HEK293 (cell line): Measurements from ENCODE around the gene THSD4.

Experiments used
- CTCF ChIA-PET: fragments of 350-600 bp; formaldehyde crosslinking; extraction: SDS; loops from one replicate; lab custom pipeline; 2021; ENCODE audit warnings: antibody characterized with exemption; lab: Yijun Ruan, JAX
- POLR2A ChIA-PET: fragments of 300-600 bp; formaldehyde crosslinking; extraction: SDS; loops from one replicate; lab custom pipeline; 2020; ENCODE audit warnings: antibody characterized with exemption, inconsistent platforms; lab: Yijun Ruan, JAX
- H3K27ac ChIP-seq: fragments of 200-500 bp; sonication (Bioruptor generic); 2 replicates; pipeline ENCODE4 v1.5.1; 2014; ENCODE audit warnings: low read depth, low read length, control low read depth, inconsistent platforms; ENCODE audit errors: extremely low read depth
- H3K36me3 ChIP-seq, 2 experiments: fragments of 200-500 bp in 1 of 2; sonication (Bioruptor generic) in 1 of 2; 1 replicate in 1 of 2; 2 replicates in 1 of 2; pipeline ENCODE4 v1.5.1; 2014 to 2017; ENCODE audit warnings: inconsistent platforms in 2 of 2, low read length in 2 of 2; ENCODE audit not compliant: control insufficient read depth in 2 of 2, insufficient read depth in 1 of 2
- H3K4me1 ChIP-seq: fragments of 200-500 bp; sonication (Bioruptor generic); 2 replicates; pipeline ENCODE4 v1.5.1; 2014; ENCODE audit warnings: mild to moderate bottlenecking, low read length, inconsistent platforms; ENCODE audit not compliant: control insufficient read depth, insufficient read depth
- H3K4me3 ChIP-seq: 2 replicates; pipeline ENCODE4 v1.5.1; 2011; ENCODE audit warnings: low read depth, mild to moderate bottlenecking, control low read depth, low read length, moderate library complexity
- H3K9me3 ChIP-seq: fragments of 200-500 bp; sonication (Bioruptor generic); 2 replicates; pipeline ENCODE4 v1.5.1; 2014; ENCODE audit warnings: low read depth, low read length, inconsistent platforms; ENCODE audit not compliant: control insufficient read depth, insufficient read depth
- BCL11B ChIP-seq: fragments of 450-650 bp; formaldehyde crosslinking; IDR thresholded peaks from 2 replicates; pipeline ENCODE4 v1.5.1; 2016; ENCODE audit warnings: low read depth, missing biosample characterization, missing genetic modification characterization
- GFI1B ChIP-seq: fragments of 450-650 bp; formaldehyde crosslinking; IDR thresholded peaks from 2 replicates; pipeline ENCODE4 v1.5.1; 2016; ENCODE audit warnings: missing biosample characterization, missing genetic modification characterization
- IKZF3 ChIP-seq: fragments of 450-650 bp; IDR thresholded peaks from 2 replicates; pipeline ENCODE4 v1.5.0; 2018; ENCODE audit warnings: missing biosample characterization, mild to moderate bottlenecking, missing genetic modification characterization, moderate library complexity
- KLF10 ChIP-seq: fragments of 450-650 bp; IDR thresholded peaks from 2 replicates; pipeline ENCODE4 v1.5.1; 2018; ENCODE audit warnings: missing biosample characterization, mild to moderate bottlenecking, missing genetic modification characterization
- RBAK ChIP-seq: fragments of 450-650 bp; formaldehyde crosslinking; IDR thresholded peaks from 2 replicates; pipeline ENCODE4 v1.5.1; 2016; ENCODE audit warnings: missing biosample characterization, missing genetic modification characterization
- TCF7L2 ChIP-seq: IDR thresholded peaks from 2 replicates; pipeline ENCODE4 v1.6.1; 2011; ENCODE audit warnings: low read depth, mild to moderate bottlenecking, inconsistent platforms, low read length, moderate library complexity, borderline replicate concordance
- ZBTB6 ChIP-seq: fragments of 450-650 bp; formaldehyde crosslinking; IDR thresholded peaks from 2 replicates; pipeline ENCODE4 v1.5.1; 2017; ENCODE audit warnings: missing biosample characterization, missing genetic modification characterization
- ZFHX2 ChIP-seq: fragments of 450-650 bp; formaldehyde crosslinking; conservative IDR thresholded peaks from 2 replicates; pipeline ENCODE4 v1.5.1; 2016; ENCODE audit warnings: missing biosample characterization, missing genetic modification characterization
- ZFP41 ChIP-seq: fragments of 450-650 bp; formaldehyde crosslinking; IDR thresholded peaks from 2 replicates; pipeline ENCODE4 v1.5.1; 2016; ENCODE audit warnings: missing biosample characterization, missing genetic modification characterization, borderline replicate concordance
- ZNF138 ChIP-seq: fragments of 450-650 bp; formaldehyde crosslinking; IDR thresholded peaks from 2 replicates; pipeline ENCODE4 v1.5.1; 2016; ENCODE audit warnings: missing biosample characterization, missing genetic modification characterization, borderline replicate concordance
- ZNF175 ChIP-seq: fragments of 450-650 bp; formaldehyde crosslinking; IDR thresholded peaks from 2 replicates; pipeline ENCODE4 v1.5.1; 2016; ENCODE audit warnings: missing biosample characterization, missing genetic modification characterization
- ZNF214 ChIP-seq: fragments of 450-650 bp; formaldehyde crosslinking; IDR thresholded peaks from 2 replicates; pipeline ENCODE4 v1.5.1; 2017; ENCODE audit warnings: missing biosample characterization, mild to moderate bottlenecking, missing genetic modification characterization, borderline replicate concordance
- ZNF394 ChIP-seq: fragments of 450-650 bp; formaldehyde crosslinking; IDR thresholded peaks from 2 replicates; pipeline ENCODE4 v1.5.1; 2016; ENCODE audit warnings: missing biosample characterization, missing genetic modification characterization, mild to moderate bottlenecking, moderate library complexity, borderline replicate concordance
- ZNF416 ChIP-seq: fragments of 450-650 bp; formaldehyde crosslinking; IDR thresholded peaks from 2 replicates; pipeline ENCODE4 v1.5.1; 2016; ENCODE audit warnings: missing biosample characterization, missing genetic modification characterization
- ZNF423 ChIP-seq: fragments of 450-650 bp; formaldehyde crosslinking; IDR thresholded peaks from 2 replicates; pipeline ENCODE4 v1.5.1; 2016; ENCODE audit warnings: missing biosample characterization, missing genetic modification characterization
- ZNF514 ChIP-seq: fragments of 450-650 bp; formaldehyde crosslinking; IDR thresholded peaks from 2 replicates; pipeline ENCODE4 v1.5.1; 2016; ENCODE audit warnings: missing biosample characterization, missing genetic modification characterization
- ZNF610 ChIP-seq: fragments of 450-650 bp; formaldehyde crosslinking; IDR thresholded peaks from 2 replicates; pipeline ENCODE4 v1.5.1; 2016; ENCODE audit warnings: missing biosample characterization, missing genetic modification characterization, borderline replicate concordance
- ZNF623 ChIP-seq: fragments of 450-650 bp; formaldehyde crosslinking; IDR thresholded peaks from 2 replicates; pipeline ENCODE4 v1.5.1; 2016; ENCODE audit warnings: missing biosample characterization, missing genetic modification characterization
- ZNF658 ChIP-seq: fragments of 450-650 bp; formaldehyde crosslinking; IDR thresholded peaks from 2 replicates; pipeline ENCODE4; 2016; ENCODE audit warnings: missing biosample characterization, missing genetic modification characterization
- ZNF670 ChIP-seq: fragments of 450-650 bp; formaldehyde crosslinking; IDR thresholded peaks from 2 replicates; pipeline ENCODE4 v1.5.1; 2016; ENCODE audit warnings: missing biosample characterization, missing genetic modification characterization, low read depth
- ZNF785 ChIP-seq: fragments of 450-650 bp; formaldehyde crosslinking; IDR thresholded peaks from 2 replicates; pipeline ENCODE4 v1.5.1; 2016; ENCODE audit warnings: missing biosample characterization, missing genetic modification characterization
- ZSCAN16 ChIP-seq: fragments of 450-650 bp; formaldehyde crosslinking; IDR thresholded peaks from 2 replicates; pipeline ENCODE4 v1.5.1; 2016; ENCODE audit warnings: missing biosample characterization, missing genetic modification characterization
- TF ChIP-seq, protein P1 (sequence below): fragments of 450-650 bp; formaldehyde crosslinking; IDR thresholded peaks from 2 replicates; pipeline ENCODE4 v1.5.1; 2016; ENCODE audit warnings: missing biosample characterization, missing genetic modification characterization
- TF ChIP-seq, protein P2 (sequence below): fragments of 450-650 bp; IDR thresholded peaks from 2 replicates; pipeline ENCODE4 v1.5.1; 2018; ENCODE audit warnings: missing biosample characterization, mild to moderate bottlenecking, missing genetic modification characterization
- TF ChIP-seq, protein P3 (sequence below): fragments of 450-650 bp; formaldehyde crosslinking; IDR thresholded peaks from 2 replicates; pipeline ENCODE4 v1.5.1; 2016; ENCODE audit warnings: missing biosample characterization, missing genetic modification characterization, low read depth
- TF ChIP-seq, protein P4 (sequence below): fragments of 450-650 bp; formaldehyde crosslinking; IDR thresholded peaks from 2 replicates; pipeline ENCODE4 v1.5.1; 2017; ENCODE audit warnings: missing biosample characterization, mild to moderate bottlenecking, missing genetic modification characterization, moderate library complexity

THSD4 gene

DNA sequence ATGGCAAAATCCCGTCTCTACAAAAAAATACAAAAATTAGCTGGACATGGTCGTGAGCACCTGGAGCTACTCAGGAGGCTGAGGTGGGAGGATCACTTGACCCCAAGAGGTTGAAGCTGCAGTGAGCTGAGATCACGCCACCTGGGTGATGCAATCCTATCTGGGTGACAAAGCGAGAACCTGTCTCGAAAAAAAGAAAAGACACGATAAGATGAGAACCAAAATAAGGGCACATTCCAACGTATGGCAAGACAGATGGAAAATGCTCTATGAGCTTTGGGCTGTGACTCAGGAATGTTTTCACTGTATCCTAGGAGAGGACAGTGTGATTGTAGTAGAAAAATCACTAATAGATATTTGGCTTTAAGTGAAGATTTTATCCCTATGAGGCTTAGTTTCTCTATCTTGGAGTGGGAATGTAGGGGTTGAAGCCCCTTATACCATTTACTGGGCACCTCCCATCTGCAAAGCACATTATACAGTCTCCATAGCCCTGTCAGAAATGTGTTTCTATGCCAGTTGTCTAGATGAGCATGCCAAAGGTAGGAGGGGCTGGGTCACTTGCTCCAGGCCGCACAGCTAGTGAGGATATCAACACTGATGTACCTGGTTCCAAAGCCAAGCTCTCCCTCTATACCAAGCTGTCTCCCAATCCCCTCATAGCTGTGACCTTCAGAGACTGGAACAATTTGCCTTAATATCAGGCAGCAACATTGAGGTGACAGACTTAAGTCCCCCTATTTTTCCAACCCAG, 641.5 kb downstream of the THSD4 start:
- POLR2A ChIA-PET, result no interaction called here
- Histone ChIP-seq H3K4me3 (no peak overlapping the region), H3K27ac (no peak overlapping the region), H3K9me3 (peaks cover 4% of the 10 kb centered on the region), H3K4me1 (peaks cover 5% of the 10 kb centered on the region), H3K36me3 (no peaks in the 10 kb centered on the region)
- CTCF ChIA-PET, result interaction anchor here (0.6 kb wide), 1 partner anchor 366 kb away, joined by 4 read pairs; no protein-coding TSS in a partner anchor
- TF ChIP-seq ZNF658 (tag by site-specific recombination) (no peak), ZNF670 (tag by site-specific recombination) (no peak), ZBTB6 (tag by site-specific recombination) (no peak), ZNF610 (tag by site-specific recombination) (no peak), ZNF394 (tag by site-specific recombination) (no peak), ZFP41 (no peak), ZNF214 (no peak), ZNF416 (tag by site-specific recombination) (no peak), ZNF423 (tag by site-specific recombination) (no peak), ZNF514 (tag by site-specific recombination) (no peak), BCL11B (tag by site-specific recombination) (no peak), ZSCAN16 (tag by site-specific recombination) (no peak), ZNF138 (tag by site-specific recombination) (no peak)
- TF ChIP-seq, protein P1, sequence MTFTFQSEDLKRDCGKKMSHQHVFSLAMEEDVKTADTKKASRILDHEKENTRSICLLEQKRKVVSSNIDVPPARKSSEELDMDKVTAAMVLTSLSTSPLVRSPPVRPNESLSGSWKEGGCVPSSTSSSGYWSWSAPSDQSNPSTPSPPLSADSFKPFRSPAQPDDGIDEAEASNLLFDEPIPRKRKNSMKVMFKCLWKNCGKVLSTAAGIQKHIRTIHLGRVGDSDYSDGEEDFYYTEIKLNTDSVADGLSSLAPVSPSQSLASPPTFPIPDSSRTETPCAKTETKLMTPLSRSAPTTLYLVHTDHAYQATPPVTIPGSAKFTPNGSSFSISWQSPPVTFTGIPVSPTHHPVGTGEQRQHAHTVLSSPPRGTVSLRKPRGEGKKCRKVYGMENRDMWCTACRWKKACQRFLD (tag by site-specific recombination), result no peak
- TF ChIP-seq, protein P2, sequence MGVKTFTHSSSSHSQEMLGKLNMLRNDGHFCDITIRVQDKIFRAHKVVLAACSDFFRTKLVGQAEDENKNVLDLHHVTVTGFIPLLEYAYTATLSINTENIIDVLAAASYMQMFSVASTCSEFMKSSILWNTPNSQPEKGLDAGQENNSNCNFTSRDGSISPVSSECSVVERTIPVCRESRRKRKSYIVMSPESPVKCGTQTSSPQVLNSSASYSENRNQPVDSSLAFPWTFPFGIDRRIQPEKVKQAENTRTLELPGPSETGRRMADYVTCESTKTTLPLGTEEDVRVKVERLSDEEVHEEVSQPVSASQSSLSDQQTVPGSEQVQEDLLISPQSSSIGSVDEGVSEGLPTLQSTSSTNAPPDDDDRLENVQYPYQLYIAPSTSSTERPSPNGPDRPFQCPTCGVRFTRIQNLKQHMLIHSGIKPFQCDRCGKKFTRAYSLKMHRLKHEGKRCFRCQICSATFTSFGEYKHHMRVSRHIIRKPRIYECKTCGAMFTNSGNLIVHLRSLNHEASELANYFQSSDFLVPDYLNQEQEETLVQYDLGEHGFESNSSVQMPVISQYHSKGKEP (tag by site-specific recombination), result no peak

DNA sequence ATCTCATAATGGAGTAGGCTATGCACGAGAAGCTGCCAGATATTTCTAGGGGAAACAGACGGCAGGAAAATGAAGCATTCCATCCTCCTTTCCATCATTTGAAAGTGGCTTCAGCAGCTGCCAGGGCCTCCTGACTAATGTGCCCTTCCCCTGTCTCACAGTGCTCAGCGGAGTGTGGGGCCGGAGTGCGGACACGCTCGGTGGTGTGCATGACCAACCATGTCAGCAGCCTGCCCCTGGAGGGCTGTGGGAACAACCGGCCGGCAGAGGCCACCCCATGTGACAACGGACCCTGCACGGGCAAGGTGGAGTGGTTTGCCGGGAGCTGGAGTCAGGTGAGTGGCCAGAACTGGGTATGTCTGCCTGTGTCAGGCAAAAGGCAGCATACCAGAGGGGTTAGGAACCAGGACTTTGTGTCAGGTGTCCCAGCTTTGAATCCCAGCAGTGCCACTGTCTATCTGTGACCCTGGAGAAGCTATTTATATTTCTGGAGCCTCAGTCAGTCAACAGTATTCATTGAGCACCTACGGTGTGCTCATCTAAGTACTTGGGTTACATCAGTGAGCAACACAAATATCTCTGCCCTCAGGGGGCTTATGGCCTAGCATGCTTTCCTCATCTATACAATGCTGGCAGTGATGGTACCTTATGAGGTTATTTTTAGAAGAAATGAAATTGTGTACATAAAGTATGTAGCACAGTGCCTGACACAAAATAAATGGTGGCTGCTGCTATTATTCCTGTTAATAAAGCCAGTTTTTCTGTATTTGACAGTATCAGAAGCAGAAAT, 642.7 kb downstream of the THSD4 start:
- ChIA-PET POLR2A (no interaction called here), CTCF (interaction anchor here (0.6 to 1.0 kb wide), 3 partner anchors 10 to 398 kb away, joined by 3 read pairs; no protein-coding TSS in a partner anchor)
- Histone ChIP-seq H3K4me3 (no peak overlapping the region), H3K27ac (no peak overlapping the region), H3K4me1 (peaks cover 4% of the 10 kb centered on the region), H3K36me3 (no peaks in the 10 kb centered on the region), H3K9me3 (peaks cover 4% of the 10 kb centered on the region)
- TF ChIP-seq, protein P3, sequence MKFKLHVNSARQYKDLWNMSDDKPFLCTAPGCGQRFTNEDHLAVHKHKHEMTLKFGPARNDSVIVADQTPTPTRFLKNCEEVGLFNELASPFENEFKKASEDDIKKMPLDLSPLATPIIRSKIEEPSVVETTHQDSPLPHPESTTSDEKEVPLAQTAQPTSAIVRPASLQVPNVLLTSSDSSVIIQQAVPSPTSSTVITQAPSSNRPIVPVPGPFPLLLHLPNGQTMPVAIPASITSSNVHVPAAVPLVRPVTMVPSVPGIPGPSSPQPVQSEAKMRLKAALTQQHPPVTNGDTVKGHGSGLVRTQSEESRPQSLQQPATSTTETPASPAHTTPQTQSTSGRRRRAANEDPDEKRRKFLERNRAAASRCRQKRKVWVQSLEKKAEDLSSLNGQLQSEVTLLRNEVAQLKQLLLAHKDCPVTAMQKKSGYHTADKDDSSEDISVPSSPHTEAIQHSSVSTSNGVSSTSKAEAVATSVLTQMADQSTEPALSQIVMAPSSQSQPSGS (tag by site-specific recombination), result no peak
- TF ChIP-seq RBAK (tag by site-specific recombination), result no peak
- no peak for TF ChIP-seq TCF7L2
- TF ChIP-seq IKZF3 (tag by site-specific recombination), result no peak
- no peak for TF ChIP-seq ZNF623 (tag by site-specific recombination)
- no peak for TF ChIP-seq ZNF175 (tag by site-specific recombination)
- no peak for TF ChIP-seq ZBTB6 (tag by site-specific recombination)
- no peak for TF ChIP-seq KLF10 (tag by site-specific recombination)
- TF ChIP-seq, protein P4, sequence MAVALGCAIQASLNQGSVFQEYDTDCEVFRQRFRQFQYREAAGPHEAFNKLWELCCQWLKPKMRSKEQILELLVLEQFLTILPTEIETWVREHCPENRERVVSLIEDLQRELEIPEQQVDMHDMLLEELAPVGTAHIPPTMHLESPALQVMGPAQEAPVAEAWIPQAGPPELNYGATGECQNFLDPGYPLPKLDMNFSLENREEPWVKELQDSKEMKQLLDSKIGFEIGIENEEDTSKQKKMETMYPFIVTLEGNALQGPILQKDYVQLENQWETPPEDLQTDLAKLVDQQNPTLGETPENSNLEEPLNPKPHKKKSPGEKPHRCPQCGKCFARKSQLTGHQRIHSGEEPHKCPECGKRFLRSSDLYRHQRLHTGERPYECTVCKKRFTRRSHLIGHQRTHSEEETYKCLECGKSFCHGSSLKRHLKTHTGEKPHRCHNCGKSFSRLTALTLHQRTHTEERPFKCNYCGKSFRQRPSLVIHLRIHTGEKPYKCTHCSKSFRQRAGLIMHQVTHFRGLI (tag by site-specific recombination), result no peak
- no peak for TF ChIP-seq ZFHX2
- TF ChIP-seq GFI1B (tag by site-specific recombination), result no peak
- no peak for TF ChIP-seq ZNF785 (tag by site-specific recombination)
